ENCODE results near the gene MOGAT1. TPM values are rescaled to one million over a fixed set of nuclear protein-coding genes. Genes with fewer than 3 reads are reported as not detected.
A peak's percentile ranks its signal among the peaks of the same experiment; 100 is the strongest.

The MOGAT1 gene
- total RNA-seq, 1 donor from 2014 or later = 0.74 TPM

- H3K9me3 Mint-ChIP-seq (ENCODE audit: low read depth) = no peaks in the 10 kb centered on the region
- no peak overlapping the region for H3K4me3 Mint-ChIP-seq (ENCODE audit: low read depth)
These were observed 32.4 kb downstream of the MOGAT1 start for GRCh38 chr2:222703886-222704285.

DNA sequence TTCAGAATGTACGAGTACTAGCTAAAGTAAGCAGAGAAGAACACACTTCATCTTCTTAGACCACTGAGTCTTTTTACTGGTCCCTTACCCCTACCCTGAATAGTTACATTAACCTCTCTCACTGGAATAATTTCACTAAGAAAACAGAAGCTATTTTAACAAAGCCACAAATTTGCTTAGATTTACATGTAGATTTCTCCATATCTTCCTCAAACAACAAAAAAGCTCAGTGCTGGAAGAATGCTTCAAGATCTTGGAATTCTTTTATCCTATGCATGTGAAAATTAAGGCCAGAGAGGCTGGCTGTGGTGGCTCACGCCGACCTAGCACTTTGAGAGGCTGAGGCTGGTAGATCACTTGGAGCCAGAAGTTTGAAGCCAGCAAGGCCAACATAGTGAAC is 35.2 kb downstream of the MOGAT1 start:
- Mint-ChIP-seq H3K27ac (no peak overlapping the region), H3K4me1 (ENCODE audit: low read depth) (peaks cover 3% of the 10 kb centered on the region), H3K4me3 (ENCODE audit: low read depth) (no peak overlapping the region), H3K27me3 (peaks cover 7% of the 10 kb centered on the region), H3K9me3 (ENCODE audit: low read depth) (no peaks in the 10 kb centered on the region), H3K36me3 (ENCODE audit: insufficient read depth) (no peaks in the 10 kb centered on the region)
- no peak for DNase-seq (ENCODE audit: low spot score, unreplicated experiment)
- TF ChIP-seq CTCF (IDR thresholded peaks at IDR 0.05; ENCODE audit: unreplicated experiment) = no peak

More at GRCh38 chr2:222703886-222704285, 32.4 kb downstream of the MOGAT1 start:
- H3K27ac Mint-ChIP-seq = no peak overlapping the region
- H3K36me3 Mint-ChIP-seq (ENCODE audit: insufficient read depth) = no peaks in the 10 kb centered on the region
- H3K4me1 Mint-ChIP-seq (ENCODE audit: low read depth) = no peaks in the 10 kb centered on the region
- no peak for TF ChIP-seq CTCF (IDR thresholded peaks at IDR 0.05; ENCODE audit: unreplicated experiment)
- DNase-seq (ENCODE audit: low spot score, unreplicated experiment) = no peak
- H3K27me3 Mint-ChIP-seq = peaks cover 10% of the 10 kb centered on the region

DNA sequence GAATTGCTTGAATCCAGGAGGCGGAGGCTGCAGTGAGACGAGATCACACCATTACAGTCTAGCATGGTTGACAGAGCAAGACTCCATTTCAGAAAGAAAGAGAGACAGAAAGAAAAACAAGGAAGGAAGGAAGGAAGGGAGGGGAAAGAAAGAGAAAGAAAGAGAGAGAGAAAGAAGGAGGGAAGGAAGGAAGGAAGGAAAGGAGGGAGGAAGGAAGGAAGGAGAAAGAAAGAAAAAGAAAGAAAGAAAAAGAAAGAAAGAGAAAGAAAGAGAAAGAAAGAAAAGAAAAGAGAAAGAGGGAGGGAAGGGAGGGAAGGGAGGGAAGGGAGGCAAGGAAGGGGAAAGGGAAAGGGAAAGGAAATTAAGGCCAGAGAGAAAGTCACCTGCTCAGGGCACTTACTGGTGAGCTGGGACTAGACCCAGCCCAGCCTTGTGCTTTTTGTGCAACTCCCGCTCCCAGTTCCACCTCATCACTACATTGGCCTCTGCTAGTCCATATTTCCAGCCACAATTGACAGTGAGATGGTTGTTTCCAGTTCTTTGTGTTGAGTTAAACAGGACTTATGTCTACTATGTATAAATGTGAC is 35.7 kb downstream of the MOGAT1 start:
- no peak overlapping the region for H3K27ac Mint-ChIP-seq
- peaks cover 7% of the 10 kb centered on the region for H3K27me3 Mint-ChIP-seq
- H3K4me3 Mint-ChIP-seq (ENCODE audit: low read depth) = no peak overlapping the region
- H3K36me3 Mint-ChIP-seq (ENCODE audit: insufficient read depth) = no peaks in the 10 kb centered on the region
- no peaks in the 10 kb centered on the region for H3K9me3 Mint-ChIP-seq (ENCODE audit: low read depth)
- TF ChIP-seq CTCF (IDR thresholded peaks at IDR 0.05; ENCODE audit: unreplicated experiment) = no peak
- no peak for DNase-seq (ENCODE audit: low spot score, unreplicated experiment)
- H3K4me1 Mint-ChIP-seq (ENCODE audit: low read depth) = peaks cover 3% of the 10 kb centered on the region

DNA sequence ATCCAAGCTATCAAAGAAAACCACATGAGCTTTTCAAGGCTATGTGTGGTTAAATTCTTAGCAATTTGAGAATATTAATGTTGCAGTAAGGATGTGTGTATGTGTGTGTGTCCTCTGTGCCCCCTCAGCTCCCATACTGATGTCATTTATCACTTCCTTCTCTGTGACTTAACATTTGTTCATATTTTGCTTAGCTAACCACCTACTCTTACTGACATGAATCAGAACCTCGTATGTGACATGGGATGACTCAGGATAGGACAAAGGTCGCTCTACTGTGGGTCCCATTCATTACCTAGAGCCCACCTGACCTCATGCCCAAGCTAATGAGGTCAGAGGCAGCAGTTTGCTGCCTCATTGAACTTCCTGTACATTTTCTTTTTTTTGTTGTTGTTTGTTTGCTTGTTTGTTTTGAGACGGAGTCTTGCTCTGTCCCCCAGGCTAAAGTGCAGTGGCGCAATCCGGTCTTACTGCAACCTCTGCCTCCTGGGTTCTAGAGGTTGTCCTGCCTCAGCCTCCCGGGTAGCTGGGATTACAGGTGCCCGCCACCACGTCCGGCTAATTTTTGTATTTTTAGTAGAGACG is 36.3 kb downstream of the MOGAT1 start:
- Mint-ChIP-seq H3K4me1 (ENCODE audit: low read depth) (peaks cover 3% of the 10 kb centered on the region), H3K4me3 (ENCODE audit: low read depth) (no peak overlapping the region), H3K27ac (no peak overlapping the region), H3K9me3 (ENCODE audit: low read depth) (no peaks in the 10 kb centered on the region), H3K36me3 (ENCODE audit: insufficient read depth) (no peaks in the 10 kb centered on the region), H3K27me3 (peaks cover 7% of the 10 kb centered on the region)
- DNase-seq (ENCODE audit: low spot score, unreplicated experiment) = no peak
- no peak for TF ChIP-seq CTCF (IDR thresholded peaks at IDR 0.05; ENCODE audit: unreplicated experiment)

DNA sequence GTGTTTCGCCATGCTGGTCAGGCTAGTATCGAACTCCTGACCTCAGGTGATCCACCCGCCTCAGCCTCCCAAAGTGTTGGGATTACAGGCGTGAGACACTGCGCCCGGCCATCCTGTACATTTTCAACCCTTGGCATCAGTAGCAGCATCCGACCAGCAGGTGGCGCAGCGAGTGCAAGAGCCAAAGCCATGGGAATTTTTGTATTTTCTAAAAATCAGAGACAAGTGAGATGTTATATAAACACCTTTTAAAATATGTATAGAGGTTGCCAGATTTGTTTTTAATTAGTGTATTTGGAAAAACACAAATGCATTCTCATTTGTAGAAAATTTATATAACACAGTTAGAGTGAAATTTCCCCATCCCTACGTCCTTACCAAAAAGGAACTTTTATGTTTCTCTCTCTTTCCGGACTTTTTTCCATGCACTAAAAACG is 36.8 kb downstream of the MOGAT1 start:
- Mint-ChIP-seq H3K4me3 (ENCODE audit: low read depth) (no peak overlapping the region), H3K4me1 (ENCODE audit: low read depth) (peaks cover 3% of the 10 kb centered on the region), H3K27me3 (peaks cover 7% of the 10 kb centered on the region), H3K36me3 (ENCODE audit: insufficient read depth) (no peaks in the 10 kb centered on the region), H3K9me3 (ENCODE audit: low read depth) (no peaks in the 10 kb centered on the region), H3K27ac (no peak overlapping the region)
- DNase-seq (ENCODE audit: low spot score, unreplicated experiment) = peak; percentile 64
- peak; percentile 99 for TF ChIP-seq CTCF (IDR thresholded peaks at IDR 0.05; ENCODE audit: unreplicated experiment)

All from progenitor cell of endocrine pancreas (in vitro differentiated cells).